ENCODE data around the gene PATE4.

The PATE4 gene

GRCh38 chr11:125887373-125888324 lies 54.5 kb downstream of the PATE4 start, which contains the start of gene HYLS1:
Gene HYLS1, plus strand, starts transcription at chr11:125887668. Its CDS starts 11,701 bp downstream, at chr11:125899369.
- peak; percentile 81 to 86 (median 82) for DNase-seq

Data from activated naive CD4-positive, alpha-beta T cell (primary cell).